Endodermal cell (in vitro differentiated cells): ENCODE data around the gene PXMP4. TPM values are rescaled to one million over a fixed set of nuclear protein-coding genes. Genes with fewer than 3 reads are reported as not detected.
A peak's percentile ranks its signal among the peaks of the same experiment; 100 is the strongest.

Source experiments
- DNase-seq: peaks from one replicate; pipeline ENCODE4 v3.0.0-alpha.2; 2017
- H3K27ac ChIP-seq: 2 replicates; pipeline ENCODE4 v1.5.1; 2013; ENCODE audit warnings: mild to moderate bottlenecking, low read depth, low read length, moderate library complexity
- H3K27me3 ChIP-seq: 2 replicates; pipeline ENCODE4 v1.6.1; 2013; ENCODE audit warnings: mild to moderate bottlenecking, low read length, moderate library complexity; ENCODE audit not compliant: insufficient read depth, control insufficient read depth, poor library complexity, severe bottlenecking
- H3K36me3 ChIP-seq: 2 replicates; pipeline ENCODE4 v1.7.0; 2013; ENCODE audit warnings: mild to moderate bottlenecking, low read length, moderate library complexity; ENCODE audit not compliant: control insufficient read depth, insufficient read depth
- H3K4me1 ChIP-seq: one replicate; pipeline ENCODE4 v1.7.0; 2013; ENCODE audit warnings: low read length; ENCODE audit not compliant: control insufficient read depth, insufficient read depth
- H3K4me3 ChIP-seq: 2 replicates; pipeline ENCODE4 v1.5.1; 2013; ENCODE audit warnings: mild to moderate bottlenecking, low read length, moderate library complexity
- H3K9ac ChIP-seq: 2 replicates; pipeline ENCODE4 v1.6.1; 2013; ENCODE audit warnings: mild to moderate bottlenecking, low read length, moderate library complexity; ENCODE audit not compliant: poor library complexity, severe bottlenecking; ENCODE audit errors: extremely low read depth
- H3K9me3 ChIP-seq: 2 replicates; pipeline ENCODE4 v1.6.1; 2013; ENCODE audit warnings: mild to moderate bottlenecking, low read length, moderate library complexity; ENCODE audit not compliant: control insufficient read depth
- H3K27ac Mint-ChIP-seq: 2 replicates; pipeline ENCODE4 v1.8.0; 2020; ENCODE audit warnings: mixed read lengths
- H3K27me3 Mint-ChIP-seq: 2 replicates; pipeline ENCODE4 v1.8.0; 2021; ENCODE audit warnings: mild to moderate bottlenecking, mixed read lengths; ENCODE audit not compliant: insufficient read depth
- H3K36me3 Mint-ChIP-seq: 2 replicates; pipeline ENCODE4 v1.8.0; 2020; ENCODE audit warnings: low read depth, mixed read lengths
- H3K4me1 Mint-ChIP-seq: 2 replicates; pipeline ENCODE4 v1.8.0; 2020; ENCODE audit warnings: mixed read lengths
- H3K4me3 Mint-ChIP-seq: 2 replicates; pipeline ENCODE4 v1.8.0; 2020; ENCODE audit warnings: mild to moderate bottlenecking, moderate library complexity, mixed read lengths
- H3K9me3 Mint-ChIP-seq: 2 replicates; pipeline ENCODE4 v1.8.0; 2020; ENCODE audit warnings: mild to moderate bottlenecking, mixed read lengths
- CTCF ChIP-seq: fragments of 200-600 bp; sonication (generic); conservative IDR thresholded peaks from 2 replicates; pipeline ENCODE4 v1.5.0; 2021; ENCODE audit warnings: antibody characterized with exemption, mild to moderate bottlenecking
- WGBS, 2 experiments: methylation state at CpG; one replicate each; pipeline versions ENCODE4 v1.1.5 to v1.1.7; 2013; ENCODE audit warnings: missing lambda C conversion rate in 2 of 2, mixed read lengths in 1 of 2; ENCODE audit not compliant: insufficient coverage in 1 of 2, insufficient read length in 1 of 2; 5-methylcytosine and 5-hydroxymethylcytosine counted together
- total RNA-seq, 2 donors: library from RNA; stranded (reverse); fragmentation: NEBNext Ultra II Directional in 1 of 2; extraction: Animal tissue kit (Norgen Biotek cat#: 25700) in 1 of 2; gene quantifications; 2 replicates in 1 of 2; 3 replicates in 1 of 2; pipeline ENCODE4 v1.2.1, GENCODE V29; 2021

PXMP4 gene
- total RNA-seq, 2 donors from 2014 or later = 1.5 to 3.8 TPM

DNA sequence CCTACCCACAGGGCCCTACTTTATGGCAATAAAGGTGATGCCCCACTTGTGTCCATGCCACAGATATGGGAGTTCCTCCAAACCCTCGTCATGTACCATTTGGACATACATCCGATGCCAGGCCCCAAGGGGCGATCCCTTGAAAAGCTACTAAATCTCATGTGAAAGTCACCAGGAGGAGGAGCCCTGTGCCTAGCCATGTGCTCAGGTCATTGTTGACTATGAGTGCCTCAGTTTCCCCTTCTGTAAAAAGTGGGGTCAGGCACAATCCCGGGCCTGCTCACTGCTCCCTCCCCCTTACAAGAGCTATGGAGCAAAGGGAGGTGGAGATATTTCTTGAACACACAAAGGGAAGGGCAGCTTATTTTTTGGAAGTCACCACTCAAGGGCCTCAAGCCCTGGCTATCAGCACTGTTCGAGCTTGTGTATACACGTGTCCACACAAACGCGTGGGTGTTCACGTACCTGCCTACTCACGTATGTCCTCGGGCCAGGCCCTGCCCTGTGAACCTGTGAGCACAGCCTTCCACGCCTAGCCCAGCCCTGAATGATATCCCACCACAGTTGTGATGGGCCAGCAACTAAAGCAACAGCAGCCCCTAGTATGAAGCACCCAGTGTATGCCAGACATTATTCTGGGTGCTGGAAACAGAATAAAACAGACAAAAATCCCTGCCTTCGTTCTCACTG is 51.5 kb downstream of the PXMP4 start:
- Histone ChIP-seq H3K4me1 (peaks cover 13% of the 10 kb centered on the region), H3K36me3 (peaks cover 27% of the 10 kb centered on the region), H3K9ac (no peak overlapping the region), H3K27ac (no peak overlapping the region), H3K9me3 (no peaks in the 10 kb centered on the region), H3K4me3 (no peak overlapping the region), H3K27me3 (no peaks in the 10 kb centered on the region)
- Mint-ChIP-seq H3K4me3 (no peak overlapping the region), H3K27ac (no peak overlapping the region), H3K27me3 (peaks cover 4% of the 10 kb centered on the region), H3K9me3 (no peaks in the 10 kb centered on the region), H3K36me3 (peaks cover 44% of the 10 kb centered on the region), H3K4me1 (peaks cover 31% of the 10 kb centered on the region)
- 94 to 95% methylated on average over 12 to 13 of the region's 13 CpGs for WGBS, 2 experiments
- no peak for DNase-seq
- no peak for TF ChIP-seq CTCF

GRCh38 chr20:33667676-33668465 is 52.2 kb downstream of the PXMP4 start:
- Mint-ChIP-seq H3K27me3 (peaks cover 4% of the 10 kb centered on the region), H3K36me3 (peaks cover 44% of the 10 kb centered on the region), H3K4me1 (peaks cover 26% of the 10 kb centered on the region), H3K4me3 (peak overlapping the region; percentile 53), H3K9me3 (no peaks in the 10 kb centered on the region), H3K27ac (no peak overlapping the region)
- Histone ChIP-seq H3K36me3 (peaks cover 27% of the 10 kb centered on the region), H3K4me3 (peak overlapping the region; percentile 60), H3K27ac (no peak overlapping the region), H3K9me3 (no peaks in the 10 kb centered on the region), H3K27me3 (no peaks in the 10 kb centered on the region), H3K9ac (no peak overlapping the region), H3K4me1 (peaks cover 6% of the 10 kb centered on the region)
- DNase-seq = peak; percentile 93
- TF ChIP-seq CTCF = peak; percentile 98
- WGBS, 2 experiments = 34 to 55% methylated on average over 35 to 47 of the region's 47 CpGs

- Histone ChIP-seq H3K4me1 (peaks cover under 1% of the 10 kb centered on the region), H3K9me3 (no peaks in the 10 kb centered on the region), H3K36me3 (peaks cover 27% of the 10 kb centered on the region), H3K27ac (no peak overlapping the region), H3K4me3 (peak overlapping the region; percentile 60), H3K9ac (no peak overlapping the region), H3K27me3 (no peaks in the 10 kb centered on the region)
- TF ChIP-seq CTCF = no peak
- Mint-ChIP-seq H3K27me3 (peaks cover 4% of the 10 kb centered on the region), H3K27ac (no peak overlapping the region), H3K36me3 (peaks cover 44% of the 10 kb centered on the region), H3K4me1 (peaks cover 23% of the 10 kb centered on the region), H3K4me3 (peak overlapping the region; percentile 53), H3K9me3 (no peaks in the 10 kb centered on the region)
- 39 to 58% methylated on average over 20 to 55 of the region's 55 CpGs for WGBS, 2 experiments
- peak; percentile 70 for DNase-seq
These were observed 52.9 kb downstream of the PXMP4 start for GRCh38 chr20:33667245-33667675.
